Hepatocyte (in vitro differentiated cells): Measurements from ENCODE around the gene RIMBP2. TPM values are rescaled to one million over a fixed set of nuclear protein-coding genes. Genes with fewer than 3 reads are reported as not detected.
A peak's percentile ranks its signal among the peaks of the same experiment; 100 is the strongest.

Experiments
- DNase-seq: peaks from one replicate; pipeline ENCODE4 v3.0.0-alpha.2; 2016; ENCODE audit warnings: low spot score
- H2AFZ ChIP-seq: fragments of 200-600 bp; sonication (generic); 2 replicates; pipeline ENCODE4 v1.6.0; 2016; ENCODE audit warnings: antibody characterized with exemption, mild to moderate bottlenecking
- H3K27ac ChIP-seq: fragments of 200-600 bp; sonication (generic); 2 replicates; pipeline ENCODE4 v1.5.1; 2016; ENCODE audit warnings: mild to moderate bottlenecking
- H3K27me3 ChIP-seq: fragments of 200-600 bp; sonication (generic); 2 replicates; pipeline ENCODE4 v1.6.1; 2016
- H3K36me3 ChIP-seq: fragments of 200-600 bp; sonication (generic); replicated peaks from 2 replicates; pipeline ENCODE4 v1.5.1; 2016; ENCODE audit warnings: low read depth; ENCODE audit not compliant: insufficient read depth
- H3K4me1 ChIP-seq: fragments of 200-600 bp; sonication (generic); 2 replicates; pipeline ENCODE4 v1.5.1; 2016; ENCODE audit warnings: mild to moderate bottlenecking, moderate library complexity; ENCODE audit not compliant: insufficient read depth
- H3K4me2 ChIP-seq: fragments of 200-600 bp; sonication (generic); 2 replicates; pipeline ENCODE4 v1.6.0; 2016
- H3K4me3 ChIP-seq: fragments of 200-600 bp; sonication (generic); 2 replicates; pipeline ENCODE4 v1.5.1; 2016; ENCODE audit warnings: mild to moderate bottlenecking
- H3K79me2 ChIP-seq: fragments of 200-600 bp; sonication (generic); 2 replicates; pipeline ENCODE4 v1.6.0; 2017; ENCODE audit warnings: mild to moderate bottlenecking
- H3K9me2 ChIP-seq: fragments of 200-600 bp; sonication (generic); replicated peaks from 2 replicates; pipeline ENCODE4 v1.6.0; 2017; ENCODE audit warnings: mild to moderate bottlenecking; ENCODE audit not compliant: insufficient read depth
- H3K9me3 ChIP-seq: fragments of 200-600 bp; sonication (generic); 2 replicates; pipeline ENCODE4 v1.5.1; 2016; ENCODE audit warnings: low read depth, mild to moderate bottlenecking
- H4K20me1 ChIP-seq: fragments of 200-600 bp; sonication (generic); 2 replicates; pipeline ENCODE4 v1.6.0; 2016; ENCODE audit warnings: mild to moderate bottlenecking; ENCODE audit not compliant: insufficient read depth, poor library complexity, severe bottlenecking
- CTCF ChIP-seq: fragments of 200-600 bp; sonication (generic); IDR thresholded peaks from 2 replicates; pipeline ENCODE4 v1.5.1; 2016; ENCODE audit warnings: antibody characterized with exemption, mild to moderate bottlenecking; ENCODE audit not compliant: poor library complexity
- EZH2 ChIP-seq: fragments of 200-600 bp; sonication (generic); IDR thresholded peaks from 2 replicates; pipeline ENCODE4 v1.6.1; 2016; ENCODE audit warnings: antibody characterized with exemption, mild to moderate bottlenecking, borderline replicate concordance
- EZH2phosphoT487 ChIP-seq: fragments of 200-600 bp; sonication (generic); IDR thresholded peaks from one replicate; pipeline ENCODE4 v1.6.1; 2018; ENCODE audit warnings: antibody characterized with exemption, mild to moderate bottlenecking, low read depth, moderate library complexity; ENCODE audit not compliant: unreplicated experiment, severe bottlenecking
- WGBS: methylation state at CpG from one replicate; pipeline ENCODE4 v1.1.6; 2016; ENCODE audit warnings: low lambda C conversion rate; ENCODE audit errors: missing lambda C conversion rate; 5-methylcytosine and 5-hydroxymethylcytosine counted together
- polyA plus RNA-seq: library from polyadenylated mRNA; unstranded; fragments of >200 nt; fragmentation: Nextera tagmentation; extraction: Ambion mirVana; gene quantifications from 2 replicates; pipeline ENCODE4 v1.2.1, GENCODE V29; 2016
- total RNA-seq: library from RNA; depleted of rRNA; stranded (reverse); fragments of >200 nt; gene quantifications from 2 replicates; pipeline ENCODE4 v1.2.3, GENCODE V29; 2014

The RIMBP2 gene
- total and polyA plus RNA-seq, 2 experiments from 2014 or later = 2.5 to 4.4 TPM

DNA sequence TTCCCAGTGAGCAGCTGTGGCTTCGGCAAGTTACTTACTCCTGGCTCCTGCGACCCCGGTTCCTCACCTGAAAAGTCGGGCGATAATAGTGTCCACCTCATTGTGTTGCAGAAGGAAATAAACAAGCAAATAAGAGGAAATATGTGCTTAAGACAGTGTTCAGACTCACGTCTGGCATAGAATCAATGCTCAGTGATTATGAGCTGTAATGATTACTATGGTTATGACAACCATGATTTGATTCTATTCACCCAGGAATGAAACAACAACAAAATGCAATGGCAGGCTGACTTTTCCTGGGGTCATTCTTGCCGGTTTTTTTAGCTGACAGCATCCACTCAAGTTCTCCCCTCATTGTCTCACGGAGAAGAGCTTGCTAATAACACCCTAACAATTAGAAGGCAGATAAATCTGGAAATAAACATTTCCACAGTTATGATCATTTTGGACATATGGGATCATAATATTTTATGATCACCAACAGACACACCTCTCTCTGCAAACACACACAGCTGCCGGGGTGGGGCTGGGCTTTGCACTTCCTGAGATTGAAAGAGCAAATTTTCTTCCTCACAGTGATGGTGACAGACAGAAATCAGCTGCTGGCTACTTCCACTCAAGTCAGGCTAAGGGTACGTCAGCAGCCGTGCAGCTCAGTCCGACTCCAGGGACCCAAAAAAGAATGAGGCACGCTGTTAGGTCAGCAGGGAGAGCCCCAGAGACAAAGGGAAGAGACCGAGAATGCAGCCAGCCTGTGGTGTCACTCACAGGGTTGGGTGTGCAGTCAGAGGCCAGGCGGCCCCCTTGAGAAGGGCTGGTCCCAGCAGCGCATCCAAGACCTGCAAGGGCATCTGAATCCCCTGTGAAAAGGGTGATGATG lies 158.0 kb downstream of the RIMBP2 start:
- Histone ChIP-seq H3K27me3 (no peaks in the 10 kb centered on the region), H3K4me3 (no peak overlapping the region), H3K36me3 (no peaks in the 10 kb centered on the region), H3K79me2 (no peaks in the 10 kb centered on the region), H3K4me2 (peak overlapping the region; percentile 37), H3K27ac (no peak overlapping the region), H3K9me2 (no peaks in the 10 kb centered on the region), H2AFZ (no peak overlapping the region), H3K9me3 (no peaks in the 10 kb centered on the region), H4K20me1 (no peaks in the 10 kb centered on the region), H3K4me1 (peaks cover 22% of the 10 kb centered on the region)
- DNase-seq = peak; percentile 30
- TF ChIP-seq EZH2phosphoT487 (no peak), EZH2 (no peak), CTCF (no peak)
- WGBS = 77% methylated on average over 16 of the region's 16 CpGs

DNA sequence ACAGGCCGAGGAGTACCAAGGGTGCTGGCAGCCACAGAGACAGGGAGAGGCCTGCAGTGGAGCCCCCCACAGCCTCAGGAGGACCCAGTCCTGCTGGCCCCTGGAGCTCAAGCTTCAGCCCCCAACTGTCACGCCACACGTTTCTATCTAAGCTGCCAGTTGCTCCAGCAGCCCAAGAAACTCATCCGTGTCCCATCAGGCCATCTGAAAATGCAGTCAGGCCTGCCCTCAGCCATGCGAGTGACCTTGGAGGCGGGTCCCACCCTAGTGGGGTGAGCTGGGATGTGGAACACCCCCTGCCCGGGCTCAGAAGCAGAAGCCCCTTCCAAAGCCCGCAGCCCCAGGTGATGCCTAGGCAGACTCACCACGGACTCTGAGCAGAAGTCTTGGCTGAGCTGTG lies 158.9 kb downstream of the RIMBP2 start:
- no peak overlapping the region for H3K4me2 ChIP-seq
- no peaks in the 10 kb centered on the region for H3K79me2 ChIP-seq
- no peak overlapping the region for H3K4me3 ChIP-seq
- no peaks in the 10 kb centered on the region for H3K36me3 ChIP-seq
- no peak for DNase-seq
- H3K9me3 ChIP-seq = no peaks in the 10 kb centered on the region
- no peak for TF ChIP-seq EZH2
- no peak for TF ChIP-seq EZH2phosphoT487
- TF ChIP-seq CTCF = no peak
- H3K4me1 ChIP-seq = peaks cover 22% of the 10 kb centered on the region
- no peaks in the 10 kb centered on the region for H3K9me2 ChIP-seq
- WGBS = 85% methylated on average over 9 of the region's 9 CpGs
- no peaks in the 10 kb centered on the region for H4K20me1 ChIP-seq
- no peak overlapping the region for H2AFZ ChIP-seq
- no peaks in the 10 kb centered on the region for H3K27me3 ChIP-seq
- H3K27ac ChIP-seq = no peak overlapping the region

GRCh38 chr12:130556486-130557055 lies 159.5 kb downstream of the RIMBP2 start:
- Histone ChIP-seq H3K4me1 (peaks cover 22% of the 10 kb centered on the region), H3K9me2 (no peaks in the 10 kb centered on the region), H2AFZ (no peak overlapping the region), H3K27ac (no peak overlapping the region), H3K79me2 (no peaks in the 10 kb centered on the region), H4K20me1 (no peaks in the 10 kb centered on the region), H3K4me2 (no peak overlapping the region), H3K4me3 (no peak overlapping the region), H3K36me3 (no peaks in the 10 kb centered on the region), H3K9me3 (peaks cover 2% of the 10 kb centered on the region), H3K27me3 (no peaks in the 10 kb centered on the region)
- 86% methylated on average over 8 of the region's 8 CpGs for WGBS
- TF ChIP-seq EZH2phosphoT487 = no peak
- DNase-seq = no peak
